Measurements from ENCODE around the gene ZNF670.
A peak's percentile ranks its signal among the peaks of the same experiment; 100 is the strongest.

ZNF670 gene

DNA sequence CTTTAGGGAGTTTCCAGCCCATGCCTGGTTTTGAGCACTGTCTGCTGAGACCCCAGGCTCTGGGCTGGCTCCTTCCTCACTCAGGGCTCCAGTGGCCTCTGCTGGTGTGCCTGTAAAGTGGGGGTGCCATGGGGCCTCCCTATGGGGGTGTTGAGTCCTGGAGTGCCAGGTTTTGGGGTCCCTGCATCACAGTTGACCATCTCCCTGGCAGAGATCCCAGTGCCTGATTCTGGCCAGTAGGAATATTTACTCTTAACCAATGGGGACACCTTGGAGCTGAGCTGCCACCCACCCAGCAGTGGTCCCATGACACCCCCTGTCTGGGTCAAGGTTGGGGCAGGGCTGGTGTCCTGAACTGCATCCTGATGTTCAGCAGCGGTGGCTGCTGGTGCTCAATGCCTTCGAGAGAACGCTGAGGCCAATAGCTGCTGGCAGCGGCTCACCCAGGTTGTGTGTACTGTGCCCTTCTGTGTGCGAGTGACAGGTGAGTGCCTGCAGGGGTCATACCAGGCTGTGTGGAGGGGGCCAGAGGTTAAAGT, 35.2 kb upstream of the ZNF670 start:
- no peaks in the 10 kb centered on the region for H3K27me3 ChIP-seq (ENCODE audit: control insufficient read depth, insufficient read depth, low read length)
- H3K4me1 ChIP-seq (ENCODE audit: control insufficient read depth, insufficient read depth, low read length), result no peaks in the 10 kb centered on the region
- no peak overlapping the region for H3K9ac ChIP-seq (ENCODE audit: low read length)
- no peak overlapping the region for H3K27ac ChIP-seq (ENCODE audit: low read depth, low read length)
- H3K4me3 ChIP-seq (ENCODE audit: low read length), result no peak overlapping the region
- no peaks in the 10 kb centered on the region for H3K36me3 ChIP-seq (ENCODE audit: control insufficient read depth, insufficient read depth, low read length)

- H3K4me3 ChIP-seq (ENCODE audit: low read length), result no peak overlapping the region
- H3K27ac ChIP-seq (ENCODE audit: low read depth, low read length), result no peak overlapping the region
Observed at GRCh38 chr1:247113094-247113497, 34.5 kb upstream of the ZNF670 start.

DNA sequence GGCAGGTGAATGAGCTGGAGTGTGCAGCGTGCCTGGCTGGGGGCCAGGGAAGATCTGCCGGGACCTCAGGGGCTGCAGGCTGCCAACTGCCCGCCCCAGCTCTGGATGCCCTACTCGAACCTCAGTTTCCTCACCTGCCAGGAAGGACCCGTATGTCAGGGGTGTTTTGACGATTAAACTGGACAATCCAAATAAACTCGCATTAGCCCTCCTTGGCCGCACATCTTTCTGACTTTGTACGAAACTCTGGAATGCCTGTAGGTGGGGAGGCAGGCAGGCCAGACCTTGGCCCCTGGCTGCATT, 33.8 kb upstream of the ZNF670 start:
- Histone ChIP-seq H3K27ac (ENCODE audit: low read depth, low read length) (no peak overlapping the region), H3K36me3 (ENCODE audit: control insufficient read depth, insufficient read depth, low read length) (no peaks in the 10 kb centered on the region), H3K9ac (ENCODE audit: low read length) (no peak overlapping the region)

More at GRCh38 chr1:247113094-247113497, 34.5 kb upstream of the ZNF670 start:
- H3K4me1 ChIP-seq (ENCODE audit: control insufficient read depth, insufficient read depth, low read length), result no peaks in the 10 kb centered on the region
- H3K36me3 ChIP-seq (ENCODE audit: control insufficient read depth, insufficient read depth, low read length), result no peaks in the 10 kb centered on the region
- H3K9ac ChIP-seq (ENCODE audit: low read length), result no peak overlapping the region
- no peaks in the 10 kb centered on the region for H3K27me3 ChIP-seq (ENCODE audit: control insufficient read depth, insufficient read depth, low read length)

GRCh38 chr1:247111700-247112478, 33.3 kb upstream of the ZNF670 start:
- Histone ChIP-seq H3K27me3 (ENCODE audit: control insufficient read depth, insufficient read depth, low read length) (no peaks in the 10 kb centered on the region), H3K4me3 (ENCODE audit: low read length) (peak overlapping the region; percentile 78), H3K27ac (ENCODE audit: low read depth, low read length) (peak overlapping the region; percentile 78), H3K4me1 (ENCODE audit: control insufficient read depth, insufficient read depth, low read length) (no peaks in the 10 kb centered on the region), H3K36me3 (ENCODE audit: control insufficient read depth, insufficient read depth, low read length) (no peaks in the 10 kb centered on the region), H3K9ac (ENCODE audit: low read length) (no peak overlapping the region)

More for the DNA sequence above, 33.8 kb upstream of the ZNF670 start:
- peak overlapping the region; percentile 78 for H3K4me3 ChIP-seq (ENCODE audit: low read length)
- H3K4me1 ChIP-seq (ENCODE audit: control insufficient read depth, insufficient read depth, low read length), result no peaks in the 10 kb centered on the region
- H3K27me3 ChIP-seq (ENCODE audit: control insufficient read depth, insufficient read depth, low read length), result no peaks in the 10 kb centered on the region

- no peaks in the 10 kb centered on the region for H3K27me3 ChIP-seq (ENCODE audit: control insufficient read depth, insufficient read depth, low read length)
- no peaks in the 10 kb centered on the region for H3K4me1 ChIP-seq (ENCODE audit: control insufficient read depth, insufficient read depth, low read length)
- peak overlapping the region; percentile 78 for H3K4me3 ChIP-seq (ENCODE audit: low read length)
- peak overlapping the region; percentile 78 for H3K27ac ChIP-seq (ENCODE audit: low read depth, low read length)
- H3K36me3 ChIP-seq (ENCODE audit: control insufficient read depth, insufficient read depth, low read length), result no peaks in the 10 kb centered on the region
- H3K9ac ChIP-seq (ENCODE audit: low read length), result no peak overlapping the region
Observed at GRCh38 chr1:247111259-247111699, 32.7 kb upstream of the ZNF670 start.

DNA sequence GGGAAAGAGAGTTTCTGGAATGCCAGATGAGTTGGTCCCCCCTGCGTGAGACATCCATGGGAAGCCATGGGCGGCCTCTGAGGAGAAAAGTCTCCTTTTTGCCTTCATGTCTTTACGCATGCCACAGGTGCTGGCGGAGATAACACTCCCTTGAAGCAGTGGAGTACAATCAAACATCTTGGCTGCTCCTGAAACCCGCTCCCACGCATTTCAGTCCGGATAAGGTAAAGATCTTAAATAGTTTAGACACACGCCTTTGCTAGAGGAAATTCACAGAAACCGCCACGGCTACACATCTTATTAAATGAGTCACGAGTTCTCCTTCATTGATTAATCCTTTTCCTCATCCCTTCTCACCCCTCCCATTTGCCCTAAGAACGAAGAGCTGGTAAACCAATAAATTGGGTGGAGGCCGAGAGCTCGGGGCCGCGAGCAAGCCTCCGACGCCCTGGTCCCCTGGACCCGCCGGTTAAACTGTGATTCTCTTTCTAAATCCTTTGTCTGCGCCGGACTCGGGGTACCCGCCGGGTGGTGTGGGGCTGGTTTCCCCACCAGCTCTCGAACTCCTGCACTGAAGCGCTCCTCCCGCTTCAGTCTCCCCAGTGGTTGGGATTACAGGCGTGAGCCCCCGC, 32.1 kb upstream of the ZNF670 start:
- H3K4me3 ChIP-seq (ENCODE audit: low read length), result peak overlapping the region; percentile 78
- peak overlapping the region; percentile 78 for H3K27ac ChIP-seq (ENCODE audit: low read depth, low read length)
- no peaks in the 10 kb centered on the region for H3K4me1 ChIP-seq (ENCODE audit: control insufficient read depth, insufficient read depth, low read length)
- no peaks in the 10 kb centered on the region for H3K36me3 ChIP-seq (ENCODE audit: control insufficient read depth, insufficient read depth, low read length)
- H3K9ac ChIP-seq (ENCODE audit: low read length), result no peak overlapping the region
- no peaks in the 10 kb centered on the region for H3K27me3 ChIP-seq (ENCODE audit: control insufficient read depth, insufficient read depth, low read length)

- no peaks in the 10 kb centered on the region for H3K27me3 ChIP-seq (ENCODE audit: control insufficient read depth, insufficient read depth, low read length)
- H3K9ac ChIP-seq (ENCODE audit: low read length), result no peak overlapping the region
- H3K4me1 ChIP-seq (ENCODE audit: control insufficient read depth, insufficient read depth, low read length), result no peaks in the 10 kb centered on the region
- no peak overlapping the region for H3K27ac ChIP-seq (ENCODE audit: low read depth, low read length)
- no peak overlapping the region for H3K4me3 ChIP-seq (ENCODE audit: low read length)
- H3K36me3 ChIP-seq (ENCODE audit: control insufficient read depth, insufficient read depth, low read length), result no peaks in the 10 kb centered on the region
Observed at GRCh38 chr1:247107694-247108093, 29.1 kb upstream of the ZNF670 start.

- H3K9ac ChIP-seq (ENCODE audit: low read length), result no peak overlapping the region
- peaks cover 2% of the 10 kb centered on the region for H3K36me3 ChIP-seq (ENCODE audit: control insufficient read depth, insufficient read depth, low read length)
- H3K4me1 ChIP-seq (ENCODE audit: control insufficient read depth, insufficient read depth, low read length), result no peaks in the 10 kb centered on the region
- H3K4me3 ChIP-seq (ENCODE audit: low read length), result no peak overlapping the region
- no peak overlapping the region for H3K27ac ChIP-seq (ENCODE audit: low read depth, low read length)
- H3K27me3 ChIP-seq (ENCODE audit: control insufficient read depth, insufficient read depth, low read length), result no peaks in the 10 kb centered on the region
Observed at GRCh38 chr1:247105966-247106365, 27.4 kb upstream of the ZNF670 start.

GRCh38 chr1:247104965-247105364, 26.4 kb upstream of the ZNF670 start:
- Histone ChIP-seq H3K27me3 (ENCODE audit: control insufficient read depth, insufficient read depth, low read length) (no peaks in the 10 kb centered on the region), H3K36me3 (ENCODE audit: control insufficient read depth, insufficient read depth, low read length) (peaks cover 10% of the 10 kb centered on the region), H3K9ac (ENCODE audit: low read length) (no peak overlapping the region), H3K4me1 (ENCODE audit: control insufficient read depth, insufficient read depth, low read length) (no peaks in the 10 kb centered on the region), H3K4me3 (ENCODE audit: low read length) (peak overlapping the region; percentile 100), H3K27ac (ENCODE audit: low read depth, low read length) (no peak overlapping the region)

- Histone ChIP-seq H3K4me3 (ENCODE audit: low read length) (peak within 1 kb of the TSS; percentile 100), H3K27me3 (ENCODE audit: control insufficient read depth, insufficient read depth, low read length) (no peaks in the 10 kb centered on the region), H3K36me3 (ENCODE audit: control insufficient read depth, insufficient read depth, low read length) (peaks cover 10% of the 10 kb centered on the region), H3K27ac (ENCODE audit: low read depth, low read length) (peak within 1 kb of the TSS; percentile 93), H3K9ac (ENCODE audit: low read length) (peak within 1 kb of the TSS; percentile 91), H3K4me1 (ENCODE audit: control insufficient read depth, insufficient read depth, low read length) (no peaks in the 10 kb centered on the region)
Observed at GRCh38 chr1:247103859-247104591, 25.4 kb upstream of the ZNF670 start, which contains the start of gene ZNF669. Gene ZNF669 (minus strand): TSS chr1:247104356. CDS start chr1:247104199, 157 bp downstream.

DNA sequence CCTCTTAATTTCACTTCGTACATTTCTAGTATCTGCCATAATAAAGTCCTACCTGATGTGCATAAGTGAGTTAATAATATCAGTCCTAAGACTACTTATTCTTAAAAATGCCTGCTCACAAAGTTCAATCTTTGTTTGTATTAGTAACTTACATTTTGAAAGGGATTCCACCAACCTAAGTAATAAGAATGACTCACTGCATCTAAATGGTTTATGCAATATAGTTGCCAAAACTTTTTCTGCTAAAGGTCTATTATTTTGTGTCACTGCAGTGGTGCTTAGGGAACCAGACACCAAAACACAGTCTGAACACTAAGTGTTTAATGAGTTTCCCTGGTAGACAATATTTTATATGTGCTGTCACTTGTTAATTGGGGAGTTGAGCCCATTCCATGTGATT, 23.8 kb upstream of the ZNF670 start:
- Histone ChIP-seq H3K4me1 (ENCODE audit: control insufficient read depth, insufficient read depth, low read length) (no peaks in the 10 kb centered on the region), H3K9ac (ENCODE audit: low read length) (no peak overlapping the region), H3K36me3 (ENCODE audit: control insufficient read depth, insufficient read depth, low read length) (peaks cover 10% of the 10 kb centered on the region), H3K27ac (ENCODE audit: low read depth, low read length) (no peak overlapping the region), H3K4me3 (ENCODE audit: low read length) (no peak overlapping the region), H3K27me3 (ENCODE audit: control insufficient read depth, insufficient read depth, low read length) (no peaks in the 10 kb centered on the region)

- H3K4me3 ChIP-seq (ENCODE audit: low read length), result no peak overlapping the region
- peaks cover 10% of the 10 kb centered on the region for H3K36me3 ChIP-seq (ENCODE audit: control insufficient read depth, insufficient read depth, low read length)
- H3K27me3 ChIP-seq (ENCODE audit: control insufficient read depth, insufficient read depth, low read length), result no peaks in the 10 kb centered on the region
- H3K4me1 ChIP-seq (ENCODE audit: control insufficient read depth, insufficient read depth, low read length), result no peaks in the 10 kb centered on the region
- no peak overlapping the region for H3K9ac ChIP-seq (ENCODE audit: low read length)
- no peak overlapping the region for H3K27ac ChIP-seq (ENCODE audit: low read depth, low read length)
Observed at GRCh38 chr1:247100676-247101279, 22.2 kb upstream of the ZNF670 start.
